ENCODE data around the gene GPA33. TPM values are rescaled to one million over a fixed set of nuclear protein-coding genes. Genes with fewer than 3 reads are reported as not detected.

The GPA33 gene
- polyA plus RNA-seq, 1 of the 3 experiments (the other 2 are of a cell fraction): not detected

DNA sequence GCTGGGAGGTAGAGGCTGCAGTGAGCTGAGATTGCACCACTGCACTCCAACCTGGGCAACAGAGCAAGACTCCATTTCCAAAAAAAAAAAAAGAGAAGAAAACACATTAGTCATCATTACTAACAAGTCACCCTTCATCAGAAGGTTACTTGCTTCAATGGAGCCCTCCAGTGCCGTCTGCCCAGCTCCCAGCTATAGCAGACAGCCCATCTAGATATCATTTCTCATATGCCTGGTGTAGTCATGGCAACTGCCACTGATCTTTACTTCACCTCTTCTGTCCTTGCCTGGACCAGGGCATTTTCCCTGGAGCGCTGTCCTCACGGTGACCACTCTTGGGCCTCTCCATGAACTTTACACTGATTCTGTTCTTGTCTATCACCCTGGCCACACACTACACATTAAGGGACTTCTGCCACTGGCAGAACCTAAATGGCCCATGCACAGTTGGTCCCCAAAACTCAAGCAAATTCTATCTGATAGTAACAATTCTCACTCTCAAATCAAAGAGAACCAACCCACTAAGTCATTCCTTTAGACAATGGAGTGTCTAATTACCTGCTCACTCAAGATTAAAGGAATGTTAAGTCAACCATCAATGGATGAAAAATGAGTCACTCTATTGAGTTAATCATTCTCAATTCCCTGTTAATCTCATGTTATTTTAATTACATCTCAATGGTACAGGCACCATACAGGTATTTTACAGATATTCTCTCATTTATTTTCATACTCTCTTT, 12.9 kb downstream of the GPA33 start:
- ChIA-PET CTCF (interaction anchor here (1.4 kb wide), 1 partner anchor 18 kb away, joined by 5 read pairs; no protein-coding TSS in a partner anchor), POLR2A (no interaction called here)
- Histone ChIP-seq H3K4me3 (ENCODE audit: low read depth in 2 of 2, low read length in 1 of 2) (no peak overlapping the region), H3K4me2 (no peak overlapping the region), H3K27ac (ENCODE audit: low read depth in 2 of 2, low read length in 1 of 2) (no peak overlapping the region), H3K4me1 (ENCODE audit: control insufficient read depth in 1 of 2, insufficient read depth in 2 of 2, low read depth in 1 of 2, low read length in 1 of 2) (no peaks in the 10 kb centered on the region), H3K9me2 (no peaks in the 10 kb centered on the region), H3K27me3 (ENCODE audit: insufficient read depth) (no peaks in the 10 kb centered on the region), H3K36me3 (replicated peaks in 1 of 2; ENCODE audit: control insufficient read depth in 1 of 2, insufficient read depth in 2 of 2, low read length in 1 of 2) (no peaks in the 10 kb centered on the region), H3K9ac (no peak overlapping the region), H3K79me2 (ENCODE audit: insufficient read depth) (no peaks in the 10 kb centered on the region), H3K9me3 (no peaks in the 10 kb centered on the region), H4K20me1 (ENCODE audit: insufficient read depth) (no peaks in the 10 kb centered on the region), H2AFZ (ENCODE audit: low read depth) (no peak overlapping the region), H3F3A (replicated peaks; ENCODE audit: insufficient read depth) (no peaks in the 10 kb centered on the region)
- no peak for DNase-seq
- WGBS (ENCODE audit: low lambda C conversion rate): 41% methylated on average over 3 of the region's 3 CpGs
- TF ChIP-seq USF2 (IDR thresholded peaks at IDR 0.05; ENCODE audit: borderline replicate concordance, low read depth, low read length) (no peak), EZH2phosphoT487 (IDR thresholded peaks at IDR 0.05; ENCODE audit: borderline replicate concordance, low read depth) (no peak), NRF1 (IDR thresholded peaks at IDR 0.05; ENCODE audit: low read depth, low read length) (no peak), ELF1 (IDR thresholded peaks at IDR 0.05) (no peak), REST (IDR thresholded peaks at IDR 0.05; ENCODE audit: low read depth, low read length) (no peak), NFIC (IDR thresholded peaks at IDR 0.05; ENCODE audit: borderline replicate concordance) (no peak), GATA2 (CRISPR knock-in tag; IDR thresholded peaks at IDR 0.05) (no peak), FOXJ3 (CRISPR knock-in tag; IDR thresholded peaks at IDR 0.05) (no peak), RCOR1 (IDR thresholded peaks at IDR 0.05; ENCODE audit: low read length) (no peak), MXI1 (IDR thresholded peaks at IDR 0.05; ENCODE audit: low read depth, low read length) (no peak), POLR2AphosphoS5 (IDR thresholded peaks at IDR 0.05; ENCODE audit: low read depth, low read length) (no peak), RAD21 (IDR thresholded peaks at IDR 0.05; ENCODE audit: low read length) (no peak), RFX5 (IDR thresholded peaks at IDR 0.05; ENCODE audit: low read length) (no peak), USF1 (IDR thresholded peaks at IDR 0.05; ENCODE audit: borderline replicate concordance, low read depth) (no peak), CHD2 (IDR thresholded peaks at IDR 0.05; ENCODE audit: low read length, partially characterized antibody) (no peak)

Data from SK-N-SH (cell line).